GM18858 (cell line): ENCODE measurements around the gene RGS19.

Experiments used
- ATAC-seq: cut with Tn5 transposase; IDR thresholded peaks from one replicate; pipeline ENCODE4 v1.9.1; 2021; ENCODE audit not compliant: unreplicated experiment

The RGS19 gene

GRCh38 chr20:64037498-64038213, 41.7 kb downstream of the RGS19 start:
- no peak for ATAC-seq

- ATAC-seq: no peak
Observed at GRCh38 chr20:64037199-64037497, 42.2 kb downstream of the RGS19 start.

- ATAC-seq: no peak
Observed at GRCh38 chr20:64036346-64037198, 42.7 kb downstream of the RGS19 start.

- ATAC-seq: no peak
Observed at GRCh38 chr20:64035933-64036345, 43.4 kb downstream of the RGS19 start, which contains the start of gene C20orf204. Gene C20orf204, plus strand, starts transcription at chr20:64036182. Its CDS starts 142 bp downstream, at chr20:64036324.

GRCh38 chr20:64035066-64035932, 44.0 kb downstream of the RGS19 start:
- no peak for ATAC-seq

GRCh38 chr20:64033981-64034493, 45.3 kb downstream of the RGS19 start:
- ATAC-seq: no peak

GRCh38 chr20:64032706-64033624, 46.4 kb downstream of the RGS19 start:
- ATAC-seq: no peak

- ATAC-seq: no peak
Observed at GRCh38 chr20:64031822-64032314, 47.5 kb downstream of the RGS19 start.

GRCh38 chr20:64030371-64031134, 48.8 kb downstream of the RGS19 start:
- no peak for ATAC-seq

- ATAC-seq: no peak
Observed at GRCh38 chr20:64029293-64030117, 49.8 kb downstream of the RGS19 start.

GRCh38 chr20:64027981-64028685, 51.2 kb downstream of the RGS19 start:
- no peak for ATAC-seq

- no peak for ATAC-seq
Observed at GRCh38 chr20:64025826-64026412, 53.4 kb downstream of the RGS19 start.

GRCh38 chr20:64025101-64025825, 54.1 kb downstream of the RGS19 start:
- no peak for ATAC-seq

- ATAC-seq: no peak
Observed at GRCh38 chr20:64024141-64024990, 55.0 kb downstream of the RGS19 start.

GRCh38 chr20:64023361-64024140, 55.8 kb downstream of the RGS19 start:
- no peak for ATAC-seq
